ENCODE measurements around the gene GPRC5B.

Gene GPRC5B

DNA sequence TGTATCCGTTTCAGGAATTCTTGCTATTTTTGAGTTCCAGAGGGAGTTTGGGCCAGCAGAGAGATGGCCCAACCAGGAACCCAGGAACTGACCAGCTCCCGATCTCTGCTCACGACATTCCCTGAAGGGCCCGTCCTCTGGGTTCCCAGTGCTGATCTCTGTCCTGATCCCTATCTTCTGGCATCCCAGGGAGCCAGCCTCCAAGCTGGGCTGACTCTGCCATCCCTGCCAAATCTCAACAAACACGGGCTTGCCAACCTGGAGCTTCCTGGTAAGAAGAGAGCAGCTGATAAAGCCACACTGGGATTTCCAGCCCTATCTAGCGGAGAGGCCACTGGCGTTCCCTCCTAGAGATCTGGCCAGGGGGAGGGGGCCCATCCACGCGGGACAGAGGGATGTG lies 16.2 kb downstream of the GPRC5B start:
- no peak for DNase-seq

DNA sequence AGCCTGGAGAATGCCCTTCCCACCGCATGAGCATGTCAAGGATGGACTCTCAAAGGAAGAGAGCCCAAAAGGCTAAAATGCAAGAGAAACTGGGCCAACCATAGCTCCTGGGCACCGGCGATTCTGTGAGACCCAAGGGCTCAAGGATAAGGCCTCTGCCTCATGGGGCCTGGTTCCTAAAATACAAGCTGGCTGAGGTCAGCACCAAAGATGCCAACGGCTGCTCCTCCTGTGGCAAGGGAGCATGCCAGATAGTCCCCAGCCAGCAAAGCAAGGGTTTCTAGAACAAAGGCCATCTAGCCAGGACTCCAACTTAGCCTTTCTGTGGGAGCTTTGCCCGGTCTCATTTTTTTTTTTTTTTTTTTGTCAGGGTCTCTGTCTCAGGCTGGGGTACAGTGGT lies 20.1 kb downstream of the GPRC5B start:
- DNase-seq = no peak

DNA sequence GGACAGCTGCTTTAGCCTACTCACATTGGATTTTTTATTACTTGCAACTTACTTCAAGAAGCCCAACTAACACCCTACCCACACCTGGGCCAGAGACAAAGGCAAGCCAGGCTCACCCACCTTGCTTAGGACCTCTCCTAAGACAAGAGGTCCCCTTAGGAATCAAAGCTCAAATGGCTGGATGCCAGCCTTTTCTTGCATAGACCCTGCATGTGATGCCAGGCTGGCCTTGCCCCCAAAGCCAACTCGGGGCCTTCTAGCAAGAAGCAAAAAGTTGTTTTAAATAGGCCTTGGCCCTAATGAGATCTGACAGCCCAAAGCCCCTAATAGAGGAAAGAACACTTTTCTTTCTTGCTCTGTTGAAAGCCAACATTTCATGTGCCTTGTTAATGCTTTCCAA lies 20.7 kb downstream of the GPRC5B start:
- DNase-seq = no peak

DNA sequence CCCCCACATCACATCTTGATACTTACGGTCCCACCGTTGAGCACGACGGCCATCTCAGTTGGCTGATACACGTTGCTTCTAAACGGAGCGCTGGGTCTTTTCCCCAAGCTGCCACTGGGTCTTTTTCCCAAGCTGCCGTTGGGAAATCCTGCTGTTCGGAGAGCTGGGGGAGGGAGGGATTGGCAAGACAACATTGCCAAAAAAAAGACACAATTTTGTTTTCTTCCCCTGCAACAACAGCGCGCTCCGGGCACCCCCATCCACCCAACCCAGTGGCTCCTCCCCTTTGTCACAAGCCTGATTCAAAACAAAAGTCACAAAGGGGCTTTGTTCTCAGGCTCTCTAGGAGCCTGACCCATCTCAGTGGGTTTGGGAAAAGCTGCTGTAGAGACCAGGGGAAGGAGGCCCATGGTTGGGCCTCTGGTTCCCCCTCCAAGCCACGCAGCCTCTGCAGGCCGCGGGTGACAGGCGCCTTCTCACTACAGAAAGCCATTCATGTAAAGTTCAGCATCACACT lies 22.8 kb downstream of the GPRC5B start:
- DNase-seq = no peak

DNA sequence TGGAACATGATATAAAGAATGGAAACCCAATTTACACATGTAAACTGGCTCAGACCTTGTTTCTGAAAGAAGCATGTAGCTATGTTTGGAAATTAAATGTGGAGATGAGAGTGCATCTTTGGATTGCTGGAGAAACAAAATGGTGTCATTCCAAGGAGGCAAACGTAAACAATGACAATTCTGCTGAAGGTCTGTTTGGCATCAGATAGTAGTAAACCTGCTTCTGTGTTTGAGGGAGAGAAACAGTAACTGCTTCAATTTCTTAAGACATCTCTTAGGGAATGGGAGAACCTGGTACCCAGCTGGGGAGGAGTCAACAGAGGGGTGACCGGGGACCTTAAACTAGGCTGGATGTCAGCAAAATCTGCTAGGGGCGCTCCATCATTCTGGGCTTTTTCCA lies 23.5 kb downstream of the GPRC5B start:
- no peak for DNase-seq

DNA sequence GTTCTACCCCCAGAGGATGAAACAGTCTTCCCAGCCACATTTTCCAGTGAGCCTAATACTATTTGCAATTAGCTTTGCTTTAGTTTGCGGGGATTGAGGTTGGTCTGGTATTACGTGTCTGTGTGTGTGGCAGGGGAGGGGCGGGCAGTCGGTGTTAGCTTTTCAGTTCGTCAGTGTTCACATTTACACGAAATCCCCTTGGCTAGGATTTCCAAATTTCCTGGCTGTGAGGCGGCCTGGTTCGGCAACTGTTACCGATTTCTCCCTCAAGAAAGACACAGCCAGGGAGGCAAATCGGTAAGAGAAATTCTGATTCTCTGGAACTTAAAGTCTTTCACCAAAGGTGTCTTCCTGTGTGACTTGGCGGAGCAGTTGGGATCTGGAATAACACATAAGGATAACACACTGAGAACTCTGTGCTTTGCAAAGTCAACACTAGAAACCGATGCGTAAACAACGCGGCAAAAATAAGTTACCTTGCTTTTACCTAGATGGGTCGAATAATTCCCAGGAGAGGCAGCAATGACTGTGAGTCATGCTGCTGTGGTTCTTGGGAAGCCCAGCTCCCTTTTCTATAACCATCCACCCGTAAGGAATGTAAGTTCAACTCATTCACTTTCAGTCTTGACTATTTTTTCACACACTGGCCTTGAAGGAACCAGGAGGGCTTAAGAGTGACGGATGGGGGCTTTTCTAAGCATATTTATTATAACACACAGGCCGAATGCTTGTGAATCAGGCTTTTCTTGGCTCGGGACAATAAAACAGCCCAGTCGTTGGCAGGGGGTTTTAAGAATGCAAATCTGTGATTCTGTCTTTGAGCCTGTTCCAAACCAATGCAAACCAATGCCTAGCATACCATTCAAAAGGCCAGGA lies 24.2 kb downstream of the GPRC5B start:
- no peak for DNase-seq

DNA sequence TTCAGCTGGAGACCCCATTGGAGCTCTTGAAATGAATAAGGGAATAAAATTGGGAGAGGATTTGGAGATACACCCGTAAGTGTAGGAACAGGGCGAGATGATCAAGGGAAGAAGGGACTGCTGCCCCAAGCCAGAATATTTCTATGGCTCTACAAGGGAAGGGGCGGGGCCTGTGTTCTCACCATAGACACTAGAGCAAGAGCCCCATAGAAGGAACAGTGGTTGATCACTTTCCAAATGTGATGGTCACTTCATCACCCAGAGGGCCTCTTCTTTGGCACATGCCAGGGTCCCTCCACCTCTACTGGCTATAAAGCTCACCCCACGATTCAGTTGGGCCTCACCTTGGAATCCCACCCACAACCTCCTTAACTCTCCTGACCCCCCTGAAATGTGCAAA lies 25.0 kb downstream of the GPRC5B start:
- no peak for DNase-seq

DNA sequence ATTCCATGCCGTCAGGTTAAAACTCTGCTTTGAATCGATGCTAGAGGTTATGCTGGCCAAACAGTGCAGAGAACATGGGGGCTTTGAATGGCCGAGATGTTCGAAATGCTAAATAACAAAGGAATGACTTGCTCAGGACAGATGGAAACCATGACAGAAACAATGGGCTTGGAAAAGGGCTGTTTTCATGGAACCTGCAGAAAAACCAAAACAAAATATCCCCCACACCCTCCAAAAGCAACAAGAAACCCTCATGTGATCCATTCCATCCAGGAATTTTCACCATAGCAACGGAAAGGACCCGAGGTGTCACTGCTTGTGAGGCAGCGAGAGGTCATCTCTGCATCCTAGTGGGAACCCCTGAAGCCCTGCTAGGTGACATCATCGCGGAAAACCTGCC lies 25.5 kb downstream of the GPRC5B start:
- no peak for DNase-seq

DNA sequence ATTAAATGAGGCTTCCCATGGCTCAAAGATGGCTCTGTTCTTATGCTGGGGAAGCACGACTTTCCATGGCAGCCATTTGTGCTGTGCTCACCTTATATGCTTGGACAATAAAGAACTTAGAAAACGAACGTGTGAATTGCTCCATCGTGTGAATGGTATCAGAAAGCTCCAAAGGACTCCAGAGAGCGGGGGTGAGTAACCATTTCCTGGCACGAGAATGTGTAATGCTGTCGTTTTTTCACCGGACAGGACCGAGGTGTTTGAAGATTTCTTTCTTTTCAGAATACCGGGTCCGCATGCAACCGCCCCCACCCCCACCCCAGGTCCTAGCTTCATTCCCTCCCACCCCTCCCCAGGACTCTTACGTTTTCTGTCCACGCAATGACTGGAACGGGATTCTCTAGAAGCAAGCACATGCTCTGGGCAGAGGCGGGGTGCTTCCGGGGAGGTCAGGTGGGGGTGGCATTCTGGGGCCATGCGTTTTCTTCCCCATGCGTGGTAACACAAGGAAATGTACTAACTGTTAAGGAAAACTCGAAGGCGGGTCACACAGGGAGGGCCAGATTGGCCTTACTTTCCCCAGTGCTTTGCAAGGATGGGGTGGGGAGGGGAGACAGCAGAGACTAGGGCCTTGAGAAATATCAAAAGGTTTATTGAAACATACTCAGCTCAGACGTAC lies 26.2 kb downstream of the GPRC5B start:
- DNase-seq = no peak

DNA sequence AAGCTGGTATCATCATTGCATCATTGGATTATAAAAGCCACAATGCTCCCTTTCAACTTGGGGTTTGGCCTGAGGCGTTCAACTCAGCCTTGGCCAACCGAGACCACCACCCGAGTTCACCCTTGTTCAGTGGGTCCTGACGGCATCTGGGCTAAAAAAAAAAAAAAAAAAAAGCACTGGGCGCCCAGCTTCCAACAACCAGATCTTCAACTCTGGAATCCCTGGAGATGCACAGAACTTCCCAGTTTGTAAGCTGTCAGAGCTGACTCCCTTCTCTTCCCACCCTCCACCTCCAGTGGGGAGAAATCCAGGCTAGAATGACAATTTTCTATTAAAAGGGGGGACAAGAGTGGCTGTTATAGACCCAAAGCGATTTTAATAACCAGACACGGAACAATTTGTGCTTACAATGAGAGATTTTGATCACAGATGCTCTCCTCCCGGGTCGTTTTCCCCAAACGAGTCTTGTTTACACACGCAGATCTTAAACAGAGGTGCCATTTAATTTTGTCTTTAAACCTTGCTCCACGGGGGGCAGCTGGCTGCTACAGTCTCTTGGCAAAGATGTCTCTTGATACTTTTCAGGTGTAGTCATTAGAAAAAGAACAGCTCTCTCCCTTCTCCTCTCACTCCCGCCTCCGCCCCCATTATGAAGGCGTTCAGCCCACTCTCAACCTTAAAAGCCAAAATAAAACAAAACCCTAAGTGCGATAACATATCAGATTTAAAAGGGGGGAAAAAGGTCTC lies 26.9 kb downstream of the GPRC5B start:
- DNase-seq = no peak

DNA sequence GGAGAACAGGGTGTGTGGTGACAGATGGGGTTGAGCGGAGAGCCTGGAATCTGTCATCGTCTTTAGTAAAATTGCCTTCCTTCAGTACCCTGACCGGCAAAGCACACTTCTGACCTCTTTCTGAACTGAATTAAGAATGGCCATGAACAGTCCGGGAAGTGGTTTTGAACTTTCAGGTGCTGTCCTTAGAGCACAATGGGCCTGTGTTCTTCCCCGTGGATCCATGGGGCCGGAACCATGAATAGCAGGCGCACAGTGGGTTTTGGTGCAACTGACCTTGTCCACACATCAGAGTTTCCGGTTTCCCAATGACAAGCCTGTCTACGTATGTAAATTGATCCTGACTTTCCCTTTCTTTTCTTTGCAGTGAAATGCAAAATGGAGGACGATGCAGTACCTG lies 28.5 kb downstream of the GPRC5B start:
- no peak for DNase-seq

DNA sequence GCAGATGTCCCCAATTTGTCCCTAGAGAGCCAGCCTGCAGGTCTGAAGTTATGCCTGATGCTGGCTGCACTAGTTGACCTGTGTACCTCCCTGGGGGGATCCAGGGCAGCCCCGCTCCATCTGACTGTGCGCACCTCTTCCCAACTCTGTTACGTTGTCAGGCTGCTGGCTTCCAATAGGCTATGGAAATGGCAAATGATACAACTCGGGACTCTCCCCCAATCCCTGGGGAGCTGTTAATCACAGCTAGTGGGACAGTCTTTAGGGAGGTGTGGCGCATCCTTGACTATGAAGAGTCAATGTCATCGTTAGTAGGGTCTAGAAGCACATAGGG lies 30.1 kb downstream of the GPRC5B start:
- DNase-seq = no peak

DNA sequence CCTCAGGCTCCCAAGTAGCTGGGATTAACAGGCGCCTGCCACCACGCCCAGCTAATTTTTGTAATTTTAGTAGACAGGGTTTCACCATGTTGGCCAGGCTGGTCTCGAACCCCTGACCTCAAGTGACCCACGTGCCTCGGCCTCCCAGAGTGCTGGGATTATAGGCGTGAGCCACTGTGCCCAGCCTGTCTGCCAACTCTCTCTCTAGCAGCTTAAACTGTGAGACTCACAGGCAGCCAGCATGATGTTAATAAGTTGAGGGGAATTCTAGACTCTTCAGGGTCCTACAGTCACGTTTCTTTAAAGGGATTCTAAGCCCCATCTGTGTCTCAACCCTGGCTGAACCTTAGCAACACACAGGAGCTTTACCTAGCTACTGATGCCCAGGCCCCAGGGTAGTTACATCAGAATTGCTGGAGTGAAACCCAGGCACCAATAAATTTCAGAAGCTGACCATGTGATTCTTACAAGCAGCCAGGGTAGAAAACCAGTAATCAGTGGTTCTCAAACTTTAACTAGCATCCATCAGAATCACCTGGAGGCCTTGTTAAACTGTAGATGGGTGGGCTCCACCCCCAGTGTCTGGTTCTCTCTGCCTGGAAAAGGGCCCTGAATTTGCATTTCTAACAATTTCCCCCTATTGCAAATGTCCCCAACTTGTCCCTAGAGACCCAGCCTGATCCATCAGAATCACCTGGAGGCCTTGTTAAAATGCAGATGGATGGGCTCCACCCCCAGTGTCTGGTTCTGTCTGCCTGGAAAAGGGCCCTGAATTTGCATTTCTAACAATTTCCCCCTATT lies 30.7 kb downstream of the GPRC5B start:
- DNase-seq = no peak

DNA sequence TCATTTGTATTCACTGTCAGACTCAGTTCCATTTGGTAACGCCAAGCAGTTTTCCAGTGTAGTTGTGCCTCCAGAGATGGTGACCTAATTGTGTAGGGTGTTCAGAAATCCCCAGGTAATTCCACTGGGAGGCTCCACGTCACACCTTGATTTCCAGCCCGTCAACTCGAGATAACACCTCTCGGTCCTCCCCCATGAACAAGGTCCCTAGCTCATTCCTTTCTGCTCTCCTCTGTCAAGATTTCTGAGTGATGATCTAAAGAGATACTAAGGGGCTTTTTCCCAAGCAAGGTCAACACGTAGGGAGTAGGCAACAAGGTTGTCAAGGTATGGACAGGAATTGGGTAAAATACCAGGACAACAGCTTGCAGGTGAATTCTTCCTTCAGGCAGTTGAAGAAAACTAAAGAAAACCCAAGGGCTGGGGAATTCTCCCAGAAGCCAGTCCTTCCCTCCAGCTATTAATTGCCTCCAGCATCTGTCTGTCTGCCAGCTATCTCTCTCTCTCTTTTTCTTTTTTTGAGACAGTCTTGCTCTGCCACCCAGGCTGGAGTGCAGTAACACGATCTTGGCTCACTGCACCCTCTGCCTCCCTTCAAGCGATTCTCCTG lies 31.4 kb downstream of the GPRC5B start:
- DNase-seq = no peak

DNA sequence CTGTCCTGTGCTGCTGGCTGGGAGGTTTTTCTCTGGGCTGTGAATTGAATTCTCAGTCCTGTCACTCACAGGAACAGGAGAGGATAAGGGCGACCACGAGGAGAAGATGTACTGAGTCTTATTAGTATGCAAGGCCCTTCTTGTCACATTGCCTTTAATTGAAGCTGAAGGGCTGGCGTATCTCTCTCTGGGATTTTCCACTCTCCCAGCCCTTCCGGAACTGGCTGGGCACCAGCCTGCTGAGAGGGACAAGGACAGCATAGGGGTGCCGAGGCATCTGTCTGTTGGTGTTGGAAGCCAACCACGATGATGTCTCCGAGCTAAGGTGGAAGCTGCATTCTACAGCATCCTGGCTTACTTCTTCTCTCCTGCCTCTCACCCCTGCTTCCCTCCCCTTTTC lies 33.2 kb downstream of the GPRC5B start:
- DNase-seq = no peak

DNA sequence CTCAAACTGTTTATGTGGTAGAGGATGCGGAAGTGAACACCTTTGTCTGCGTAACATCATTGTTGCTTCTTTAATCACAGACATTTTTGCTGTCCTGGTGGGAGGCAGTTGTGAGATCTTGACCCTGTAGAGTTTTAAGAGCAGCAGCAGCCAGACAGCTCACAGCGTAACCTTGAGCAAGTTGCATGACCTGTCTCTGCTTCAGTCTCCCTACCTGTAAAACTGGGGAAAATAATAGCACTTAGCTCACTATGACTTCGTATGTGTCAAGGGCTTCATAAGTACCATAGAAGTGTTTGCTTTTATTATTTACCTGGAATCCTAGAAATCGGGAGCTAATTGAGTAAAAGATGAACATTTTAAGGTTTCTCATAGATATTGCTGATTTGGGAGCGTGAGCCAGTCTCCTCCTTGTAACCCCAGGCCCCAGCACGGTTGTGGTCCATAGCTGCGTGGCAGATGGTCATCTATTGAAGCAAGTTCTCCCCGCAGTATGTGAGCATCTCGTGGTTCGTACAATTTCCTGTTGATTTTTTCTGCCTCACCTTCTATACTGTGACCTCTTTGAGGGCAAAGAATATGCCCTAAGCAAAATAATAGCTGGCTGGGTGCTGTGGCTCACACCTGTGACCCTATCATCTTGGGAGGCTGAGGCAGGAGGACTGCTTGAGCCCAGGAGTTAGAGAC lies 34.4 kb downstream of the GPRC5B start:
- DNase-seq = no peak

DNA sequence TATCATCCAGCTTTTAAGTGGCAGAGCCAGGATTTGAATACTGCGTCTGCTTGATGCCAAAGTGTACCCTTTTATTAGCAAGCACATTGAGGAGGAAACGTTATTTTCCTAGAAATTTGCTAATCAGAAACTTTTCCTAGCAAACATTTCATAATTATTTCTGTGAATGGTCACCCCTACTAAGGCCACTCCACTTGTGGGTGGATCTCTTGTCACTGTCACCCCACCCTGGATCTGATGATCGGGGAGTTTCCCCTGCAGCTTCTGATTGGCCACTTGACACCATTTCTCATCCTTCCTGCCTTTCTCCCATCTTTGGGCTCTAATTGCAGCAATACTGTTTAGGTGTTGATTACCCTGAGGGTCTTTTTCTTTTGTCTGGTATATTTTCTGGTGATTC lies 35.9 kb downstream of the GPRC5B start:
- no peak for DNase-seq

DNA sequence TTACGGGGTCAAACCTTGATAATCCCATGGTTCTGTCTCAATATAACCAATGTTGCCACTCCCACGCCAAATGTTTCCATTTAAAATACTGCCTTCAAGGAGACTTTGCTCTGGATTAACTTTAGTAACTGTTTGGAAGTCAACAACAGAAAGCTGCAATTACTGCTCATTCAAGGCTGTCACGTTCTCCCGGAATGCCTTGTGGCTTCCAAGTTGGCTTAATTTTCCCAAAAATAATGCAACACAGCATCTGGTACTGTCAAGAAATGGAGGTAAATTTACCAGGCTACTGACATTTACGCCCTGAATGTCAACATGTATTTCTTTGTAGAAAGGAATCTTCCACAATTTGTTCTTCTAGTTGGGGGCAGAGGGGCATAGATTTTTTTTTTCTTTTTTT lies 38.2 kb downstream of the GPRC5B start:
- no peak for DNase-seq

DNA sequence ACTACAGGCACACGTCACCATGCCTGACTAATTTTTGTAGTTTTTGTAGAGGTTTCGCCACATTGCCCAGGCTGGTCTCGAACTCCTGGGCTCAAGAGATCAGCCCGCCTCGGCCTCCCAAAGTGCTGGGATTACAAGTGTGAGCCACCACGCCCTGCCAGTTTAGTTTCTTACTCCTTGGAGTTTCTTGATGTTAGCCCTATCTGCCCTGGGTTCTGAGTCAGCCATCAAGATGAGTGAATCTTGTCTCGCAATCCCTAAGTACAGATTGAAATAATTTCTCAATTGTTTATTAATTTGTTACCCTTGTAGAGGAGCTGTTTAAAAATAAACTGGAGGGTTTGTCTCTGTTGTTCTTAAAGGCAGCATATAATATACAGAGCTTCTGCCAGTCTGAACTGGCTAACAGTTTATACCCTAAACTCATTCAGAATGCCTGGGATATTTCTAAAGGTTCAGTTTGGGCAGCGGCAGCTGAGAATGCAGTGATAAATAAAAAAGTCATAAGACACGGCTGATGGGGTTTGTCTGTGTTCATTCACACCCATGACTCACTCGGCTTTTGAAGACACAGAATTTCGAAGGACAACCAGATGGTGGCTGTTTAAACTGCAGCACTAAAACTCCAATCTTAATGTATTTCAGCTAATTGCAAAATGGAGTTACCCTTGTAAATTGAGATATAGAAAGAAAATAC lies 39.6 kb downstream of the GPRC5B start:
- DNase-seq = peak; percentile 36

DNA sequence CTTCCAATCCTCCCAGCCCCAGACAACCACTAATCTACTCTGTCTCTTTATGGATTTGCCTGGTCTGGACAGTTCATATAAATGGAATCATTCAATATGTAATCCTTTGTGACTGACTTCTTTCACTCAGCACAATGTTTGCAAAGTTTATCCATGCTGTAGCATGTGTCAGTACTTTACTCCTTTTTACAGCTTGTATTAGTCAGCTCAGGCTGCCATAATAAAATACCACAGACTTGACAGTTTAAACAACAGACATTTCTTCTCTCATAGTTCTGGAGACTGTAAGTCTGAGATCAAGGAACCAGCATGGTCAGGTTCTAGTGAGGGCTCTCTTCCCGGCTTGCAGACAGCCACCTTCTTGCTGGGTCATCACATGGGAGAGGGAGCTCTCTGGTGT lies 41.3 kb downstream of the GPRC5B start:
- no peak for DNase-seq
